HepG2 (cell line): ENCODE data around the gene EIF3L. TPM values are rescaled to one million over a fixed set of nuclear protein-coding genes. Genes with fewer than 3 reads are reported as not detected.

ENCODE experiments used
- CBX5 ChIP-seq: sonication (generic); formaldehyde crosslinking; IDR thresholded peaks from 2 replicates; pipeline ENCODE4 v1.4.0; 2020; ENCODE audit warnings: missing genetic modification reagents, borderline replicate concordance
- CEBPB ChIP-seq: IDR thresholded peaks from 2 replicates; pipeline ENCODE4 v1.6.1; 2011; ENCODE audit warnings: low read depth, low read length, improper control_type of control experiment, borderline replicate concordance
- CHD2 ChIP-seq: IDR thresholded peaks from 2 replicates; pipeline ENCODE4 v1.6.1; 2011; ENCODE audit warnings: low read depth, low read length, improper control_type of control experiment
- DNMT1 ChIP-seq: sonication (generic); formaldehyde crosslinking; IDR thresholded peaks from 2 replicates; pipeline ENCODE4 v1.5.1; 2020; ENCODE audit warnings: mild to moderate bottlenecking, missing genetic modification reagents
- ELF4 ChIP-seq: sonication (generic); formaldehyde crosslinking; IDR thresholded peaks from 2 replicates; pipeline ENCODE4 v1.5.0; 2020; ENCODE audit warnings: missing genetic modification reagents, mild to moderate bottlenecking, moderate library complexity, borderline replicate concordance
- FOSL2 ChIP-seq: sonication (generic); formaldehyde crosslinking; IDR thresholded peaks from 2 replicates; pipeline ENCODE4 v1.4.0; 2020; ENCODE audit warnings: missing genetic modification reagents
- FOXA1 ChIP-seq, 2 experiments: fragments of 450-650 bp in 1 of 2; sonication (generic) in 1 of 2; formaldehyde crosslinking in 1 of 2; IDR thresholded peaks; 2 replicates each; pipeline versions ENCODE4 v1.4.0 to v1.6.1; 2016 to 2020; ENCODE audit warnings: missing genetic modification reagents in 1 of 2
- FOXA3 ChIP-seq: IDR thresholded peaks from 2 replicates; pipeline ENCODE4 v1.6.1; 2016; ENCODE audit warnings: missing genetic modification reagents, missing compliant biosample characterization
- GABPB1 ChIP-seq: IDR thresholded peaks from 2 replicates; pipeline ENCODE4 v1.6.1; 2016; ENCODE audit warnings: mild to moderate bottlenecking, missing genetic modification reagents, moderate library complexity, missing compliant biosample characterization
- HNRNPK ChIP-seq: fragments of 200-400 bp; formaldehyde crosslinking; IDR thresholded peaks from 2 replicates; pipeline ENCODE4 v1.6.1; 2018; ENCODE audit warnings: low read length, low read depth, moderate library complexity, mild to moderate bottlenecking; ENCODE audit not compliant: poor library complexity, severe bottlenecking
- MEF2D ChIP-seq: sonication (generic); formaldehyde crosslinking; IDR thresholded peaks from 2 replicates; pipeline ENCODE4 v1.5.1; 2020; ENCODE audit warnings: mild to moderate bottlenecking, missing genetic modification reagents
- MEIS2 ChIP-seq: sonication (generic); formaldehyde crosslinking; IDR thresholded peaks from 2 replicates; pipeline ENCODE4 v1.9.0; 2021; ENCODE audit warnings: mild to moderate bottlenecking, missing genetic modification reagents
- PPARG ChIP-seq: conservative IDR thresholded peaks from 2 replicates; pipeline ENCODE4 v1.6.1; 2016; ENCODE audit warnings: missing biosample characterization, missing genetic modification reagents
- RBM22 ChIP-seq: fragments of 200-400 bp; formaldehyde crosslinking; optimal IDR thresholded peaks from 2 replicates; pipeline ENCODE3; 2017; ENCODE audit warnings: mild to moderate bottlenecking, low read length, moderate library complexity
- SP4 ChIP-seq: sonication (generic); formaldehyde crosslinking; IDR thresholded peaks from 2 replicates; pipeline ENCODE4 v1.8.1; 2023; ENCODE audit warnings: mild to moderate bottlenecking, missing genetic modification reagents
- TBL1XR1 ChIP-seq: fragments of 150-350 bp; IDR thresholded peaks from 2 replicates; pipeline ENCODE4 v1.6.1; 2014; ENCODE audit warnings: borderline replicate concordance, low read length; ENCODE audit not compliant: partially characterized antibody
- TCF7 ChIP-seq: sonication (generic); IDR thresholded peaks from 2 replicates; pipeline ENCODE4 v1.6.1; 2016; ENCODE audit warnings: antibody characterized with exemption, low read depth
- YEATS2 ChIP-seq: sonication (generic); formaldehyde crosslinking; IDR thresholded peaks from 2 replicates; pipeline ENCODE4 v1.4.0; 2020; ENCODE audit warnings: missing genetic modification reagents, borderline replicate concordance
- ZBTB26 ChIP-seq: IDR thresholded peaks from 2 replicates; pipeline ENCODE4 v1.6.1; 2016; ENCODE audit warnings: missing compliant biosample characterization, missing genetic modification reagents, borderline replicate concordance
- ZBTB33 ChIP-seq: sonication (generic); formaldehyde crosslinking; IDR thresholded peaks from 2 replicates; pipeline ENCODE4 v1.4.0; 2020; ENCODE audit warnings: missing genetic modification reagents
- ZBTB7B ChIP-seq: sonication (generic); formaldehyde crosslinking; IDR thresholded peaks from 2 replicates; pipeline ENCODE4 v1.4.0; 2020; ENCODE audit warnings: missing genetic modification reagents
- ZFP36 ChIP-seq: fragments of 150-350 bp; IDR thresholded peaks from 2 replicates; pipeline ENCODE4 v1.6.1; 2018; ENCODE audit warnings: borderline replicate concordance, low read length, low read depth; ENCODE audit not compliant: partially characterized antibody
- ZFP41 ChIP-seq: sonication (generic); formaldehyde crosslinking; IDR thresholded peaks from 2 replicates; pipeline ENCODE4 v1.4.0; 2020; ENCODE audit warnings: mild to moderate bottlenecking, missing genetic modification reagents, borderline replicate concordance
- ZKSCAN5 ChIP-seq: sonication (generic); formaldehyde crosslinking; IDR thresholded peaks from 2 replicates; pipeline ENCODE4 v1.5.1; 2020; ENCODE audit warnings: mild to moderate bottlenecking, missing genetic modification reagents
- ZNF652 ChIP-seq: IDR thresholded peaks from 2 replicates; pipeline ENCODE4 v1.6.1; 2016; ENCODE audit warnings: low read depth, borderline replicate concordance
- ZNF772 ChIP-seq: sonication (generic); formaldehyde crosslinking; IDR thresholded peaks from 2 replicates; pipeline ENCODE4 v1.5.0; 2020; ENCODE audit warnings: mild to moderate bottlenecking, missing genetic modification reagents
- ZSCAN21 ChIP-seq: sonication (generic); formaldehyde crosslinking; IDR thresholded peaks from 2 replicates; pipeline ENCODE4 v1.8.0; 2022; ENCODE audit warnings: mild to moderate bottlenecking, missing genetic modification reagents, moderate library complexity, borderline replicate concordance
- polyA plus RNA-seq, 8 experiments: library from polyadenylated mRNA; depleted of rRNA in 3 of 8; stranded (reverse) in 7 of 8; unstranded in 1 of 8; fragments of >200 nt; fragmentation: Illumina TruSeq in 4 of 8; extraction: Trizol in 4 of 8; gene quantifications; 2 replicates each; pipeline versions ENCODE4 v1.2.1 to v1.2.3, GENCODE V29; 2011 to 2016; ENCODE audit warnings: low read depth in 4 of 8, missing spikeins in 1 of 8, mixed read lengths in 1 of 8; ENCODE audit not compliant: insufficient read depth in 1 of 8
- total RNA-seq, 5 experiments: library from RNA; depleted of rRNA; stranded (reverse); fragments of >200 nt; fragmentation: Illumina TruSeq; extraction: Trizol; gene quantifications; 2 replicates each; pipeline ENCODE4 v1.2.3, GENCODE V29; 2016; ENCODE audit warnings: low read depth in 1 of 5
- TF ChIP-seq, protein P1 (sequence below): sonication (generic); formaldehyde crosslinking; IDR thresholded peaks from 2 replicates; pipeline ENCODE4 v1.4.0; 2020; ENCODE audit warnings: mild to moderate bottlenecking, low read depth, missing genetic modification reagents

EIF3L gene
- total and polyA plus RNA-seq, 2 of the 13 experiments (the other 11 are each of a cell fraction or from before 2014, with no cell fraction given), result 514 to 793 TPM

DNA sequence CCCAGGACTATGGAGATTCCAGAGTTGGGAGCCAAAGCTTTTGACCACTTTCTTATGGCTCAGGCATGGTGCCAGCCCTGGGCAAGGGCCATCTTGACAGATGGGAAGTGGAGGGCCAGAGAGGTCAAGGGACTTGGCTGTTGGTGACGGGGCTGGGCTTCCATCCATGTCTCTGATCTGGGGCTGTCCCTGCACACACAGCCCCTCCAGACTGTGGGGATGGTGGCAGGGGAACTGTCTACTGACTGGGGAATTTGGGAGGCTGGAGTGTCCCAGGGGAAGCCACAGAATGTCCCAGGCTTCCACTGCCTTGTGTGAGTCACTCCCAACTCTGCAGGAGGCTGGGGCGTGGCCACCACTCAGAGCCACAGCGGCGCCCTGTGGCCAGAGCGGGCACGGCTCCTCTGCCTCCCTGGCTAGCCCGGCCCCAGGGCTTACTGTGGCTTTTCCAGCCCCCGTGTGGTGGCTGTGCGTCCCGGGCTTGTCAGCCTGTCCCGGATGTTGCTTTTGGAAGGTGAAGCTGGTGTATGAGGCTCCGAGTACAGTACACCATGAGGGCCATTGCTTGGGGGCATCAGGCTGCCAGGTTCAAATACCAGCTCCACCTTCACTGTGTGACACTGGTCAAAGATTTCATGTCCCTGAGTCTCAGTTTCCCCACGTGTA is 84.6 kb downstream of the EIF3L start (continued):
- TF ChIP-seq ZBTB7B (CRISPR knock-in tag), result no peak
- TF ChIP-seq MEIS2 (CRISPR knock-in tag), result 0 out of 2 replicates have a peak, but pooled peaks have one; percentile 24
- TF ChIP-seq ZSCAN21, result peak; percentile 39; the same call in 1 of the 2 replicates
- TF ChIP-seq RBM22, result no peak
- peak; percentile 91 for TF ChIP-seq FOSL2 (CRISPR knock-in tag)
- no peak; the same call in 1 of the 2 replicates for TF ChIP-seq FOXA3 (CRISPR knock-in tag)
- no peak for TF ChIP-seq PPARG
- TF ChIP-seq CEBPB, result no peak
- TF ChIP-seq TBL1XR1, result no peak
- TF ChIP-seq HNRNPK, result no peak
- no peak for TF ChIP-seq ZFP36
- TF ChIP-seq MEF2D (CRISPR knock-in tag), result peak; percentile 47; the same call in 1 of the 2 replicates
- no peak for TF ChIP-seq ZFP41 (CRISPR knock-in tag)
- TF ChIP-seq CHD2, result no peak
- TF ChIP-seq ZNF652 (CRISPR knock-in tag), result peak; percentile 27; the same call in 1 of the 2 replicates
- TF ChIP-seq DNMT1 (CRISPR knock-in tag), result 0 out of 2 replicates have a peak, but pooled peaks have one; percentile 47
- no peak for TF ChIP-seq TCF7
- 0 out of 2 replicates have a peak, but pooled peaks have one; percentile 45 for TF ChIP-seq ZBTB33 (CRISPR knock-in tag)
- no peak for TF ChIP-seq ZKSCAN5
- no peak for TF ChIP-seq ELF4 (CRISPR knock-in tag)
- peak; percentile 51; the same call in 1 of the 2 replicates for TF ChIP-seq CBX5 (CRISPR knock-in tag)
- peak; percentile 70; the same call in 1 of the 2 replicates for TF ChIP-seq SP4 (CRISPR knock-in tag)
- TF ChIP-seq, protein P1, sequence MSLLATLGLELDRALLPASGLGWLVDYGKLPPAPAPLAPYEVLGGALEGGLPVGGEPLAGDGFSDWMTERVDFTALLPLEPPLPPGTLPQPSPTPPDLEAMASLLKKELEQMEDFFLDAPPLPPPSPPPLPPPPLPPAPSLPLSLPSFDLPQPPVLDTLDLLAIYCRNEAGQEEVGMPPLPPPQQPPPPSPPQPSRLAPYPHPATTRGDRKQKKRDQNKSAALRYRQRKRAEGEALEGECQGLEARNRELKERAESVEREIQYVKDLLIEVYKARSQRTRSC (CRISPR knock-in tag), result no peak
- peak; percentile 73 for TF ChIP-seq GABPB1 (CRISPR knock-in tag)
- TF ChIP-seq ZNF772 (CRISPR knock-in tag), result peak; percentile 70; the same call in 1 of the 2 replicates
- TF ChIP-seq YEATS2, result peak; percentile 70; the same call in 1 of the 2 replicates
- no peak for TF ChIP-seq FOXA1 (IDR thresholded peaks at IDR 0.05)
- no peak for TF ChIP-seq FOXA1 (CRISPR knock-in tag; IDR thresholded peaks at IDR 0.05)
- 0 out of 2 replicates have a peak, but pooled peaks have one; percentile 27 for TF ChIP-seq ZBTB26 (CRISPR knock-in tag)
